ENCODE data around the gene STARD4. TPM values are rescaled to one million over a fixed set of nuclear protein-coding genes. Genes with fewer than 3 reads are reported as not detected.
A peak's percentile ranks its signal among the peaks of the same experiment; 100 is the strongest.

STARD4 gene
- total and polyA plus RNA-seq, 9 of the 15 experiments (the other 6 are each of a cell fraction or from before 2014, with no cell fraction given): 28.4 to 88.0 (median 34.0) TPM

- TF ChIP-seq HDAC1 (IDR thresholded peaks at IDR 0.05) (peak in 1 of 2 experiments; percentile 89; a peak in 2 of 4 replicates), RBM14 (IDR thresholded peaks at IDR 0.05; ENCODE audit: borderline replicate concordance, insufficient read depth, low read depth, low read length) (no peak), IRF2 (CRISPR knock-in tag; IDR thresholded peaks at IDR 0.05) (no peak), PYGO2 (tag; IDR thresholded peaks at IDR 0.05) (no peak), BRF2 (IDR thresholded peaks at IDR 0.05; ENCODE audit: borderline replicate concordance, insufficient read depth, insufficient read length) (no peak), MXD1 (CRISPR knock-in tag; IDR thresholded peaks at IDR 0.05; ENCODE audit: borderline replicate concordance, poor library complexity, severe bottlenecking) (no peak), E2F3 (CRISPR knock-in tag; IDR thresholded peaks at IDR 0.05) (no peak), CREB5 (CRISPR knock-in tag; IDR thresholded peaks at IDR 0.05) (no peak), STAT5B (CRISPR knock-in tag; IDR thresholded peaks at IDR 0.05) (no peak), MCM2 (IDR thresholded peaks at IDR 0.05; ENCODE audit: low read depth) (no peak), AFF4 (CRISPR knock-in tag; IDR thresholded peaks at IDR 0.05) (no peak), E4F1 (CRISPR knock-in tag; IDR thresholded peaks at IDR 0.05; ENCODE audit: borderline replicate concordance) (no peak), SRSF3 (IDR thresholded peaks at IDR 0.05; ENCODE audit: insufficient read depth, low read length) (no peak), ZC3H11A (IDR thresholded peaks at IDR 0.05; ENCODE audit: low read depth, low read length) (no peak), ZNF717 (CRISPR knock-in tag; IDR thresholded peaks at IDR 0.05) (no peak), ZFP91 (CRISPR knock-in tag; IDR thresholded peaks at IDR 0.05) (no peak), LARP7 (IDR thresholded peaks at IDR 0.05) (0 out of 2 replicates have a peak, but pooled peaks have one; percentile 67)
Measured at GRCh38 chr5:111530298-111530740, 18.0 kb upstream of the STARD4 start (continued).

All from K562 (cell line).